ENCODE data around the gene RBPJ.
A peak's percentile ranks its signal among the peaks of the same experiment; 100 is the strongest.

The RBPJ gene

GRCh38 chr4:26279446-26279845 is 41.4 kb upstream of the RBPJ start:
- H3K4me3 ChIP-seq (ENCODE audit: low read depth, low read length): no peak overlapping the region
- TF ChIP-seq CTCF (IDR thresholded peaks at IDR 0.05; ENCODE audit: low read depth, low read length, missing control alignments): no peak
- no peak overlapping the region for H3K27ac ChIP-seq
- H3K27me3 ChIP-seq (replicated peaks): no peaks in the 10 kb centered on the region
- H3K36me3 ChIP-seq (replicated peaks): no peaks in the 10 kb centered on the region
- in situ Hi-C loops (cut with HindIII; ENCODE audit: low pct_ligation_motif_present, low sequenced_read_pairs): no loop called here
- no peak for DNase-seq

GRCh38 chr4:26281881-26282280 is 38.9 kb upstream of the RBPJ start:
- DNase-seq: no peak
- in situ Hi-C loops (cut with HindIII; ENCODE audit: low pct_ligation_motif_present, low sequenced_read_pairs): no loop called here
- no peaks in the 10 kb centered on the region for H3K36me3 ChIP-seq (replicated peaks)
- H3K27ac ChIP-seq: no peak overlapping the region
- H3K4me3 ChIP-seq (ENCODE audit: low read depth, low read length): no peak overlapping the region
- no peaks in the 10 kb centered on the region for H3K27me3 ChIP-seq (replicated peaks)
- no peak for TF ChIP-seq CTCF (IDR thresholded peaks at IDR 0.05; ENCODE audit: low read depth, low read length, missing control alignments)

GRCh38 chr4:26284536-26284935 is 36.3 kb upstream of the RBPJ start:
- in situ Hi-C loops (cut with HindIII; ENCODE audit: low pct_ligation_motif_present, low sequenced_read_pairs): no loop called here
- Histone ChIP-seq H3K4me3 (ENCODE audit: low read depth, low read length) (no peak overlapping the region), H3K27ac (no peak overlapping the region), H3K36me3 (replicated peaks) (no peaks in the 10 kb centered on the region), H3K27me3 (replicated peaks) (no peaks in the 10 kb centered on the region)
- no peak for DNase-seq
- TF ChIP-seq CTCF (IDR thresholded peaks at IDR 0.05; ENCODE audit: low read depth, low read length, missing control alignments): no peak

GRCh38 chr4:26285272-26285671 is 35.5 kb upstream of the RBPJ start:
- no peaks in the 10 kb centered on the region for H3K36me3 ChIP-seq (replicated peaks)
- no peak for TF ChIP-seq CTCF (IDR thresholded peaks at IDR 0.05; ENCODE audit: low read depth, low read length, missing control alignments)
- in situ Hi-C loops (cut with HindIII; ENCODE audit: low pct_ligation_motif_present, low sequenced_read_pairs): no loop called here
- no peak for DNase-seq
- H3K27me3 ChIP-seq (replicated peaks): no peaks in the 10 kb centered on the region
- no peak overlapping the region for H3K27ac ChIP-seq
- H3K4me3 ChIP-seq (ENCODE audit: low read depth, low read length): no peak overlapping the region

GRCh38 chr4:26287756-26288155 is 33.1 kb upstream of the RBPJ start:
- Histone ChIP-seq H3K27ac (peak overlapping the region; percentile 61), H3K36me3 (replicated peaks) (no peaks in the 10 kb centered on the region), H3K27me3 (replicated peaks) (no peaks in the 10 kb centered on the region), H3K4me3 (ENCODE audit: low read depth, low read length) (no peak overlapping the region)
- TF ChIP-seq CTCF (IDR thresholded peaks at IDR 0.05; ENCODE audit: low read depth, low read length, missing control alignments): no peak
- no peak for DNase-seq
- in situ Hi-C loops (cut with HindIII; ENCODE audit: low pct_ligation_motif_present, low sequenced_read_pairs): no loop called here

GRCh38 chr4:26288355-26288909 is 32.4 kb upstream of the RBPJ start:
- peak; percentile 47 for DNase-seq
- Histone ChIP-seq H3K4me3 (ENCODE audit: low read depth, low read length) (no peak overlapping the region), H3K27me3 (replicated peaks) (no peaks in the 10 kb centered on the region), H3K27ac (peak overlapping the region; percentile 61), H3K36me3 (replicated peaks) (no peaks in the 10 kb centered on the region)
- TF ChIP-seq CTCF (IDR thresholded peaks at IDR 0.05; ENCODE audit: low read depth, low read length, missing control alignments): no peak
- in situ Hi-C loops (cut with HindIII; ENCODE audit: low pct_ligation_motif_present, low sequenced_read_pairs): no loop called here

Data from brain microvascular endothelial cell (primary cell).